M059J (cell line): ENCODE data around the gene KLHDC3. TPM values are rescaled to one million over a fixed set of nuclear protein-coding genes. Genes with fewer than 3 reads are reported as not detected.
A peak's percentile ranks its signal among the peaks of the same experiment; 100 is the strongest.
"Not testable (repeated sequence)": the region's sequence is repeated elsewhere in the genome, so short reads cannot be mapped to it uniquely, and the experiment has no call there.

Source experiments
- DNase-seq: peaks from one replicate; pipeline ENCODE4 v3.0.0-alpha.2; 2012; ENCODE audit warnings: low read depth
- total RNA-seq: library from RNA; depleted of rRNA; stranded (reverse); fragments of >200 nt; shearing (Covaris generic); gene quantifications from 2 replicates; pipeline ENCODE4 v1.2.3, GENCODE V29; 2014

Gene KLHDC3
- total RNA-seq, 1 experiment from 2014 or later, result 118 TPM

DNA sequence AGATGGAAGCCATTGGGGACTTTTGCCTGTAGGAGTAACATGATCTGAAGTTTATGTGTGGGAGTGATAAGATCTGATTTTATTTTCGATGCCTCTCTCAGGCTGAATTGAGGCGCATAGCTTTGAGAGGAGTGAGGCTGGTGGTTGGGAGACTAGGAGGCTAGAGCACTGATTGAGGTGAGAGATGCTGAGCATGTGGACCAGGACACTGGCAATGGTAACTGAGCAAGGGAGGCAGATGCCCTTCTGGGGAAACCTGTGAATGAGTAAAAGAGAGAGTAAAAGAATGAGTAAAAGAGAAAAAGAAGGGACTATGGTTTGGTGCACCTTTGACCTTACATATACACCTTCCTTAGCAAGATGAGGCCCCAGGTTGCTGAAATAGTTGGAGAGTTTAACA, 10.4 kb downstream of the KLHDC3 start:
- no peak for DNase-seq

DNA sequence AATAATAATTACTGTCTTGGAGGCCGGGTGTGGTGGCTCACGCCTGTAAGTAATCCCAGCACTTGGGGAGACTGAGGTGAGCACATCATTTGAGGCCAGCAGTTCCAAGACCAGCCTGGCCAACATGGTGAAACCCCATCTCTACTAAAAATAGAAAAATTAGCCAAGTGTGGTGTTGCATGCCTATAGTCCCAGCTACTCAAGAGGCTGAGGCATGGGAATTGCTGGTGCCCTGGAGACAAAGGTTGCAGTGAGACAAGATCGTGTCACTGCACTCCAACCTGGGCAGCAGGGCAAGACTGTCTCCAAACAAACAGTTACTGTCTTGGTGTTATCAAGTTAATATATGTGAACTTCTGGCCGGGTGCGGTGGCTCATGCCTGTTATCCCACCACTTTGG, 12.3 kb downstream of the KLHDC3 start:
- no peak for DNase-seq

DNA sequence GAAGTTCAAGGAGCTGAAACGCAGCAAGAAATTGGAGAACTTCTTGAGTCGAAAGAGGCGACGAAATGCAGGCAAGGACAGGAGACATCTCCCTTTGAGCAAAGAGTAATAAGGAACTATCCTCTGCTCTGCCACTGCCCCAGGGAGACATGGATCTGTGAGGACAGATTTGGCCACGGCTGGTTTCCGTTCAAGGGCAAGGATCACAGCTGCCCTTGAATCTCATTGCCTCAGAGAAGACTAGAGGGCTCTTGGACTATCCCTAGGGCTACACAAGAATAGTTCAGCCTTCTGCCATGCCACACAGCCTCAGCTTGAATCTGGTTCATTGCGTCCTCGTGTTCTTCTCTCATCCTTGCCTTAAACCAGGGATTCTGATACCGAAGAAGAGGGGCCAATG, 15.1 kb downstream of the KLHDC3 start:
- DNase-seq, result no peak

DNA sequence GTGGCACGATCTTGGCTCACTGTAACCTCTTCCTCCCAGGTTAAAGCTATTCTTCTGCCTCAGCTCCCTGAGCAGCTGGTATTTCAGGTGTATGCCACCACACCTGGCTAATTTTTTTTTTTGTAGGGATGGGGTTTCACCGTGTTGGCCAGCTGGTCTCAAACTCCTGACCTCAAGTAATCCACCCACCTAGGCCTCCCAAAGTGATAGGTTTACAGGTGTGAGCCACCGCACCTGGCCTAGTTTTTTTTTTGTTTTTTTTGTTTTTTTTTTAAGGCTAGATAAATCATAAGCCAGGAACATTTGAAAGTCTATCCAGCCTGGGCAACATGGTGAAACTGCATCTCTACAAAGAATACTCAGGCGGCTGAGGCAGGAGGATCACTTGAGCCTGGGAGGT, 18.3 kb downstream of the KLHDC3 start:
- DNase-seq, result no peak

DNA sequence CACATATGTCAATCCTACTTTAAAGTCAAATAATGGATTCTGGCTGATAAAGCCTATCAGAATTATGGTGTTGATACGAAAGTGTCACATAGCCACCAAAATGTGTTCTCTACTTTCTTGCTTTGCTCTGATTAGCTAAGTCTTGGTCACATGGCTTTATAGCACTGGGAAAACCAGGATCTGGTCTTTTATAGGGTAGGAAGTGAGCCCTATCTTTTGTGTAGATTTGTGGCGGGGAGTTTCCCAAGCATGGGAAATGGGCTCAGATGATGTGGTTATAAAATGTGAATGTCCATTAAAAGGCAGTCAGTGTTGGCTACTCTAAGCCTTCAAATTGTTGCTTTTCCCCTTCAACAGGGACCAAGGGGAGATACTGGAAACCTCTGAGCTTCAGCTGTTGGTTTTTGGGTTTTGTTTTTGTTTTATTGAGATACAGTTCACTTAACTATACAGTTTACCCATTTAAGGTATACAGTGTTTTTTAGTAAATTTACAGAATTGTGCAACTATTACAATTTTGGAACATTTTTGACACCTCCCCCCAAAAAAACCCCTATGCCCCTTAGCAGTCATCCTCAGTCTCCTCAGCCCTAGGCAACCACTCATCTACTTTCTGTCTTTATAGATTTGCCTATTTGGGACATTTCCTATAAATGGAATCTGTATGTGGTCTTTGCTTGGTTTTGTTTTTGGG, 19.6 kb downstream of the KLHDC3 start:
- DNase-seq, result no peak

DNA sequence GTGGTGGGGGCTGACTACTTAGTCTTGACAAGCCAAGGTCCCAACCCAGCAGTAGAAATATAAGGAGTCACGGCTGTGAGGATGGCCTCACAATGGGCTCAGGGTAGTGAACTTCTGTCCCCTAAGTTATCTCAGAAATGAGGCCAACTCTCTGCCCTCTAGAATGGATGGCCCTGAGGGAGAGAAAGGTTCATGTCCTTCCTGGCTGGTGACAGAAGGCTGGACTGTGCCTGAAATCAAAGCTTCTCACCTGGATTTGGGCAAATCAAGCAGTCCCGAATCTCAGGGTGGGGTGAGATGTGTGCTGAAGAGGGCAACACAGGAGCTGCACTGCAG, 20.1 kb downstream of the KLHDC3 start:
- DNase-seq, result no peak

DNA sequence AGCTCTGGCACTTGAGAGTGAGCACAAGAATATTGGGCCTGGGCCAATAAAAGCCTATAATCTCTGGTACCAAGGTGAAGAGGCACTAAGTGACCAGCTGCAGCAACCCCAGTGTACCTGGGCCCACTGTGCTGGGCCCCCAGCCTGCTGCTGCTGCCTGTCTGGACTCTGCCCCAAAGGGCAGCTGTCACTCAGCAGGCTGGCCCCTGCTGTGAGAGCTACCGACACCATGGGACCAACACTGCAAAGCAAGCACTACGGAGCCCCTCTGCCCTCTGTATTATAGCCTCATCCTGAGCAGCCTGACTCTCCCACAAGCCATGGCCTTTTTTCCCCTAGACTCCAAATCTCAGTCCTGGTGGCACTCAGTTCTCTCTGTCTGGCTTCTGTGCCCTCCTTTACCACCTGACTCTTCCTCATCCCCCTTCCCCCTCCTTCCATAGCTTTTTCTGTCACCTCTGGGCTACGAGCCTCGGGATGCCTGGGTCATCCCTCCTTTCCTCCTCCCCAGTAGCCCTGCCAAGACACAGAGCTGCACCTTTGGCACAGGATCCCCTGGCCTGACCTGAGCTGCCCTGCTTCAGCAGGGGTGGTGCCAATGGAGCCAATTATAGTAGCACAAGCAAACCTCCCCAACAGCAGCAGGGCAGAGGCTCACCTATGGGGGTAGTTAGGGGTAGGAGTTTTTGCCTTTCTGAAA, 21.6 kb downstream of the KLHDC3 start:
- DNase-seq, result no peak

DNA sequence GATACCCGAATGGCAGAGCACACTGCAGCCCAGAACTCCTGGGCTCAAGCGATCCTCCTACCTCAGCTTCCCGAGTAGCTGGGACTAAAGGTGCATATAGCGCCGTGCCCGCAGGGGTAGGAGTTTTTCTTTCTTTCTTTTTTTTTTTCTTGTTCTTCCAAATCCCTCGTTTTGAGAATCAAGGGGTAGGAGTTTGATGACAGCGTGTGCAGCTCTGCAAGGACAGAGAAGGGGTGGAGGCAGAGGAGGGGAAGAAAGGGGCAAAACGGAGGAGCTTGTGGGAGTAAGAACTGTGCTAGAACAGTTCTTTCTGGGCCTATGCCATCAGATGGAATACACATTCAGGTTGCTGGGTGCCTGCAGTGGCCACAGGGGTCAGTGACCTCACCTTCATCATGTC, 22.7 kb downstream of the KLHDC3 start:
- no peak for DNase-seq

DNA sequence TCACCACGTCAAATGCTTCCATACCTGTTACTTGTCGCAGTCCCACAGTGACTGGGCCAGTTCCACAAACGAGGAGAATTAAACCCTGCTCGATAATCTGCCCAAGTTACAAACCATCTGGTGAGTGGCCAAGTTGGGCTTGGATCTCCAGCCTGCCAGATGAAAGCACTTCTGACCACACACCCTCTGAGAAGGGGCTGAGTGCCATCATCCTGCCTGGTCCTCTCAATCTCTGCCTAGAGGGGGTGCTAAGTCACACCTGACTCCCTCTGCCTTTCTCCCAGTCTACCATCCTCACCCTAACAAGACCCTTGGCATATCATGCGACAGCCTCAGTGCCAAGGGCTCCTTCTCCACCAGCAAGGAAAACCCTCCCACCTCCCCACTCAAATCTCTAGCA, 23.1 kb downstream of the KLHDC3 start:
- DNase-seq, result no peak

DNA sequence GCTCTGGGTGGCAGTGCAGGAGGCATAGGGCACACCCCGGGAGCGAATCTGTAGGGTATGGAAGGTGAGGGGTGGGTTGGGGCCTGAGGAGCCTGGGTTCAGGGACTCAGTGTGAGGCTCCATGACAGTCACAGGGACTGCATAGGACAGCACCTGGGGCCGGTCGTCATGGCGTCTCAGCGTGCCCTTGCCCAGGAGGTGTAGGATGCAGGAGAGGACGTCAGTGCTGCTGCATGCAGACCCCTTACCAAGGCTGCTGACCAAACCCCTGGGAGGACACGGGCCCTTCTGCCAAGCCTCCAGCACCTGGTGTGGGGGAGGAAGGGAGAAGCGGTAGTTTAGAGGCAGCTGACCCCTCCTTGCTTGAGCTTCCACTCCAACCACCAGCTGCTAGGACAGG, 23.7 kb downstream of the KLHDC3 start:
- DNase-seq, result no peak

DNA sequence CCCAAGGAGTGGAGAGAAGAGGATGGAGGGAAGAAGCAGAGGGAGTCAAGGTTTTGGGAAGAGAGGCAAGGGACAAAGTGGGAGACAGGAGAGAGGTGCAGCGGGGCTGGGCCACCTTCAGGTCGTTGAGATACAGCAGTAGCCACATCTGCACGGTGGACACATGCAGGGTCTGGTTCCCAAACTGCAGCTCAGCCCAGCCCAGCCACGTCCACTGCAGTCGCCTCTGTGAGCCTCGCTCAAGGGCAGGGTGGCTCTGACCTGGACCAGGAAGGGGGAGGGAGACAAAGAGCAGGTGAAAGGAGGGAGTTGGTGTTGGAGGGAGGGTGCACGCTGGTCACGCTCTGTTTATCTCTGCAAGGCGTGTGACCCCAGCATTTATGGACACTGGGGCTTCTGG, 24.7 kb downstream of the KLHDC3 start:
- DNase-seq, result no peak

DNA sequence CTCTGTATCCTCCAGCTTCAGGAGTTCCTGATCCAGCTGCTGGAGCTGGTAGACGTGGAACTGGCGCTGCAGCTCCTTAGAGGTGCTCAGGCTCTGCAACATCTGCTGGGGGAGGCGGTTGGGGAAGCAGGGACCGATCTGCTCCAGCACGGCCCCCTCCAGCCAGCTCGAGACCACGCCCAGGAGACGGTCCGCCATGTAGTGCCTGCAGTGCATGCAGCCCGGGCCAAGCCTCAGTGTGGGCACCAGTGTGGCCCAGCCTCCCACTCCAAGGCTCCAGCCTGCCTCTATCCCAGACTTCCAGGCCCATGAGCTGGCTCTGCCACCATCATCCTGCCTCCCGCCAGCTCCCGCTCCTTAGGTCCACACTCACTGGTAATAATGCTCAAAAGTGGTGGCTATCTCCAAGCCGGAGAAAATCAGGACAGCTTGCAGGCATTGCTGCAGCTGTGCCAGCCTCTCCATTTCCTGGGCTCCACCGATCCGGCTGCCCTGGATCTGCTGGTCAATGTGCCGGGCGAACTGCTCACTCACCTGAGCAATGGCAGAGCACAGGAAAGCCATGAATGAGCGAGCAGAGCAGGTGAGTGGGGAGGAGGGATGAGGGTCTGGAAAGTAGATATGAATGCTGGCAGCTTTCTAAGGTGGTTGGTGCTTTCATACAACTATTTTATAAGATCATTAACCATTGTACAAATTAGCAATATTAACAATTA, 26.7 kb downstream of the KLHDC3 start:
- DNase-seq, result no peak

DNA sequence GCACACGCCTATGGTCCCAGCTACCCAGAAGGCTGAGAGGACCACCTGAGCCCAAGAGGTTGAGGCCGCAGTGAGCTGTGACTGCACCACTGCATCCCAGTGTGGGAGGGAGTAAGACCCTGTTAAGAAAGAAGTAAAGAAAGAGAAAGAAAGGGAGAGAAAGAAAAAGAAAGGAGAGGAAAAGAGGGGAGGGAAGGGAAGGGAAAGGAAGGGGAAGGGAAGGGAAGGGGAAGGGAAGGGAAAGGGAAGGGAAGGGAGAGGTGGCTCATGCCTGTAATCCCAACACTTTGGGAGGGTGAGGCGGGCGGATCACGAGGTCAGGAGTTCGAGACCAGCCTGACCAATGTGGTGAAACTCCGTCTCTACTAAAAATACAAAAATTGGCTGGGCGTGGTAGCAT, 27.4 kb downstream of the KLHDC3 start:
- DNase-seq, result not testable (repeated sequence)

DNA sequence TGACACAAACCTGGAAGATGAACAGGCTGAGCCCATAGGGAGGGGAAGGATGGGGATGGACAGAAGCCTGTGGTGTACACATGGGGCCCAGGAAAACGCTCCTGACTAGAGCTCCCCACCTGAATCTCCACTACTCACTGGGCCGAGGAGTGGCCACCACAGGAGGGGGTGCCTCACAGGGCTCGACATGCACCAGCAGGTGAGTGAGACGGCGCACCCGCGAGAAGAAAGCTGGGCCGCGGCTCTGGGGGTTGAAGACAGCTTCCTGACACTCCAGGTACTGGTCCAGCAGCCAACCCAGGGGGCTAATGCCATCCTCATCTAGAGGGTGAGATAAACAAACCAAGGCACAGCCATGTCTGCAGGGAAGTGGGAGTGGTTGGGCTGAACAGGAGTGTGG, 29.3 kb downstream of the KLHDC3 start:
- DNase-seq, result no peak

DNA sequence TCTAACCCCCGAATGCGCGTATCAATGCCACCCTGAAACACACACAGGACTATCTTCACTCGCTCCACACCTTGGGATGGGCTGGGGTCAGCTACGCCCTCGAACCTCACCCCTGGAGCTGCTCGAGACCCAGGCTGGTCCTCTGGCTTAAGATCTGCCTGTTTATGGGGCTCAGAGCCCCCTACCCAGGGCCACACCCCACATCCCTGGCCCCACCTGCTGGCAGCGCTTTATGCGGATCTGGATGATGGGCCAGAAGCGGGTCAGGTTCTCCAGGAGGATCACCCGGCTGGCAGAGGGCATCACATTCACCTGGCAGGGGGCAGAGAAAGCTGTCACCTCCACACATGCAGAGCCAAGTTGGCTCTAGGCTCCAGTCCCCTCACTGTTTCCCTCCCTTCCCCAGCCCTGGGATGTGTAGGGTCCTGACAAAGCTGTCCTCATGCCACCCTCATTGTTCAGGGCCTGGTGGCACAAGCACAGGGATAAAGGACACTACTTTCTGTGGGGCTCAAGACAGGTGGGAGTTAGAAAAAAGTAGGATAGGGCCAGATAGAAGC, 31.4 kb downstream of the KLHDC3 start:
- no peak for DNase-seq

DNA sequence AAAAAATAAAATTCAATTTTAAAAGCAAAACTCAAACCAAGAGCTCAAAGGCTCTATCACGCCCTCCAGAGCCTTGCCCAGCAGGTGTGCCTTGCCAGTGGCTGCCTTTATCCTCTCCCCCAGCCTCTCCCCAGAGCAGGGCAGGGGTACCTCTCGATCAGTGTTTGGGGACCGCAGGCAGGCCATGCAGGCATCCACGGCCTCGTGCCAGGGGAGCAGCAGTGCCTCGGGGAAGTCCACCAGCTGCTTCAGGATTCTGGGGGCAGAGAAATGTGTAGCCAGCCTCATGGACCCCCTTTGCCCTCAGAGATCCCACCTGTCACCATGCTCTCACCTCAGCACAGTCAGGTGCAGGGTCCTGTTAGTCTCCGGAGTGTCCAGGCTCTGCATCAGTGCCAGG, 33.9 kb downstream of the KLHDC3 start:
- no peak for DNase-seq

DNA sequence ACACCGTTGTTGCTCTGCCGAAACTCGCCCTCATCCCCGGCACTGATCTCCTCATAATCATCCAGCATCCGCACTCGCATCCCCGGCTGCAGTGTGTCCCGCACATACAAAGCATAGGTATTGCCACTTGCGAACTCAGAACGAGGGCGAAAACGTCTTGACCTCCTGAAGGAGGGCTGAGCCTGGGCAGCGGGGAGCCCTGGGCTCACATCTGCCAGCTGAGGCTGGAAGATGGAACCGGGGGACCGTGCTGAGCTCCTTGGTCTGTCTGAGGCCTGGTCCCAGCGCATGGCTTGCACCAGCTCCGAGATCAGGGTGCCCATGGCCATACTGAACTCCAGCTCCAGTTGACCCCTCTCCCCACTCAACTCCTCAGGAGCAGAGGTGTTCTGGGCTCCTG, 36.9 kb downstream of the KLHDC3 start:
- no peak for DNase-seq

DNA sequence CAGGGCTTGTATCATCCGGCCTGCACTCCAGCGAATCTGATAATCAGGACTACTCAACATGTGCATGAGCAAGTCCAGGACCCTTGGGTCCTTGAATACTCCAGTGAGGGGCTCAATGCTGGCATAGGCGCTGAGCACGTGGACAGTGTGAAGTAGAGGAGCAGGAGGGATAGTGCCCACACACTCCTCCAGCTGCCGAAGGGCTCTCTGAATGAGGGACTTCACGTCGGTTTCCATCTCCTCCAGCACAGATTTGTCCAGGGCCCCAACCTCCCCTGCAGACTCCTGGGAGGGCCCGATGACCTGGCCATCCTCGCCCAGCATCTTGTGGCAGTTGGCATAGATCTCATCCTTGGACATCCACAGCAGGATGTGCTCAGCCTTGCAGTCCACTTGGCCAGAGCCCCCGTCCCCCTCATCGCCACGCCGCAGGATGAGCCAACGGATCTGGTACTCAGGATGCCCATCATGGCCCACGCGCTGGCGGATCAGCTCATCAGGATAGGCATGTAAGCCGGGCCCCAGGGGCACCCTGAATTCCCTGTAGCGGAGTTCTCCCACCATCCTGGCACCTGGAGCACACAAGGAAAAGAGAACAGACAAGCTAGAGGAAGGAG, 38.3 kb downstream of the KLHDC3 start:
- no peak for DNase-seq

DNA sequence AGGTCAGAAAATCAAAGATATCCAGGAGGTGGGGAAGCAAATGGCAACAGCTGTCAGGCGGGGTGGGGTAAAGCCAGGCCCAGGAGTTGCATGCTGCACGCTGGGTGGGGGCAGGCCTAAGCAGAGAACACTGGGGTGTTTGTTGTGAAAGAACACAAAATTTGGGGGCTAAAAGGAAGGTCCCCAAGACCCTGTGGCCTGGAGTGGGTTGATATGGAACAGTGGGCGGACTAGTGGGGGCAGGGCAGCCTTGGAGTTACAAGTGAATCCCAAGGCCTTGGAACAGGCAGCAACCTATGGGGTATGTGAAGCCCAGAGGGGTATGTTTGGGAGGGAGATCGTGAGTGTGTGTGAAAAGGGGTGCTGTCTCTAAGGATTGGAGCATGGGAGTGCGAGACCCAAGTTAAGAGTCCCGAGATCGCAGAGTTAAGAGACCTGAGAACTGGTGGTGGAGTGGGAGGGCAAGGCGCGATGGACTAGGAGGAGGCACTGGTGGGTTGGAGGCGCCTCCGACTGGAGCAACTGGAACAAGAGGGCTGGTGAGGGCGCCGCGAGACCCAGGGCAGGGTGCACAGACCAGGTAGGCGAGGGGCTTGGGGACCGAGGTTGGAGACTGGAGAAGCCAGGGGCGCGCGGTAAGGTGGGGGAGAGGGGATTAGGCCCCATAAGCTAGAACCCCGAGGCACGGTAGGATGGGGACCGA, 38.9 kb downstream of the KLHDC3 start:
- DNase-seq, result no peak

DNA sequence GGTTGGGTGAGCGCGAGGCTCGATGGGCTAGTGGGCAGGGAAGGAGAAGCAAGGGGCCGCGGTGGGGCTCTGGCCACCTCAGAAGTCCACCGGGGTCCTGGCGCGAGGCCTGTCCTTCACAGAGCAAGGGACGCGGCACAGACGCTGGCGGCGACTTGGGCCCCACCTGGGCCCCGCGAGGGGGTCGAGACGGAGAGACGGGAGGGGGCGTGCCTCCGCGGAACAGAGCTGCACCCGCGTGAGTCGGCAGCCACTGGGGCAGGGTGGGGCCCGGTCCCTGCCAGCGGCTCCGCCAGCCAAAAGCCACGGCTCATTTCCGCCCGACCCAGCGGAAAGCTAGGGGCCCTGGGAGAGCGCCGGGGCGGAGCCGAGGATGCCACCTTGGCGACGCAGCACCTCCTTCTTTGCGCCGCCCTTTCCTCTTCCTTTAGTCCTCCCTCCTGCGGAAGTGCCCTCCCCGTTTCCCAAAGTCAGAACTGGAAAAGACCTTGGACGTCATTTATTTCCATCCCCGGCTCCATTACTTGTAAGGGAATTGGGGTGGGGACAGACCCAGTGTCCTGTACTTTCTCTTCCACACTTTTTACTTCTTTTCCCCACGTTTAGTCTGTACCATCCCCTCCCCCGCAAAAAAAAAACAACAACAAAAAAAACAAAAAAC, 39.6 kb downstream of the KLHDC3 start, which contains the start of gene CUL7:
Gene CUL7 (minus strand): TSS at position 307 of the 661 bp plus-strand sequence. CDS start 1,063 bp downstream, outside the sequence.
- peak; percentile 99 for DNase-seq
